ENCODE measurements around the gene STARD3NL. TPM values are rescaled to one million over a fixed set of nuclear protein-coding genes. Genes with fewer than 3 reads are reported as not detected.

Gene STARD3NL
- polyA plus RNA-seq, 1 donor from 2014 or later: 233 TPM

- Histone ChIP-seq H3F3A (ENCODE audit: insufficient read depth, low read length, poor library complexity, severe bottlenecking) (no peaks in the 10 kb centered on the region), H3K27me3 (ENCODE audit: insufficient read depth, low read depth, low read length) (no peaks in the 10 kb centered on the region), H3K4me2 (ENCODE audit: low read length) (no peak overlapping the region), H3K79me2 (replicated peaks; ENCODE audit: insufficient read depth, low read length) (peaks cover 87% of the 10 kb centered on the region), H4K20me1 (ENCODE audit: insufficient read depth) (no peaks in the 10 kb centered on the region), H3K4me3 (ENCODE audit: low read length) (no peak overlapping the region), H3K9me2 (ENCODE audit: insufficient read depth, low read length) (no peaks in the 10 kb centered on the region), H3K9me3 (ENCODE audit: low read length) (no peaks in the 10 kb centered on the region), H3K9ac (ENCODE audit: low read length) (no peak overlapping the region), H2AFZ (ENCODE audit: low read depth, low read length) (no peak overlapping the region), H3K27ac (ENCODE audit: low read length) (no peak overlapping the region), H3K36me3 (ENCODE audit: insufficient read depth, low read length) (no peaks in the 10 kb centered on the region)
- TF ChIP-seq SMC3 (conservative IDR thresholded peaks at IDR 0.05; ENCODE audit: poor library complexity) (no peak), RAD21 (conservative IDR thresholded peaks at IDR 0.05) (no peak), TAF1 (IDR thresholded peaks at IDR 0.05; ENCODE audit: low read depth) (no peak), POLR2AphosphoS5 (IDR thresholded peaks at IDR 0.05) (no peak), MXI1 (conservative IDR thresholded peaks at IDR 0.05; ENCODE audit: poor library complexity, severe bottlenecking) (no peak), EP300 (conservative IDR thresholded peaks at IDR 0.05; ENCODE audit: poor library complexity, severe bottlenecking) (no peak), CTCF (IDR thresholded peaks at IDR 0.05; ENCODE audit: poor library complexity, severe bottlenecking) (no peak), EZH2 (IDR thresholded peaks at IDR 0.05; ENCODE audit: borderline replicate concordance, insufficient read depth, low read length, poor library complexity, severe bottlenecking) (no peak)
- TF ChIP-seq, protein P1, sequence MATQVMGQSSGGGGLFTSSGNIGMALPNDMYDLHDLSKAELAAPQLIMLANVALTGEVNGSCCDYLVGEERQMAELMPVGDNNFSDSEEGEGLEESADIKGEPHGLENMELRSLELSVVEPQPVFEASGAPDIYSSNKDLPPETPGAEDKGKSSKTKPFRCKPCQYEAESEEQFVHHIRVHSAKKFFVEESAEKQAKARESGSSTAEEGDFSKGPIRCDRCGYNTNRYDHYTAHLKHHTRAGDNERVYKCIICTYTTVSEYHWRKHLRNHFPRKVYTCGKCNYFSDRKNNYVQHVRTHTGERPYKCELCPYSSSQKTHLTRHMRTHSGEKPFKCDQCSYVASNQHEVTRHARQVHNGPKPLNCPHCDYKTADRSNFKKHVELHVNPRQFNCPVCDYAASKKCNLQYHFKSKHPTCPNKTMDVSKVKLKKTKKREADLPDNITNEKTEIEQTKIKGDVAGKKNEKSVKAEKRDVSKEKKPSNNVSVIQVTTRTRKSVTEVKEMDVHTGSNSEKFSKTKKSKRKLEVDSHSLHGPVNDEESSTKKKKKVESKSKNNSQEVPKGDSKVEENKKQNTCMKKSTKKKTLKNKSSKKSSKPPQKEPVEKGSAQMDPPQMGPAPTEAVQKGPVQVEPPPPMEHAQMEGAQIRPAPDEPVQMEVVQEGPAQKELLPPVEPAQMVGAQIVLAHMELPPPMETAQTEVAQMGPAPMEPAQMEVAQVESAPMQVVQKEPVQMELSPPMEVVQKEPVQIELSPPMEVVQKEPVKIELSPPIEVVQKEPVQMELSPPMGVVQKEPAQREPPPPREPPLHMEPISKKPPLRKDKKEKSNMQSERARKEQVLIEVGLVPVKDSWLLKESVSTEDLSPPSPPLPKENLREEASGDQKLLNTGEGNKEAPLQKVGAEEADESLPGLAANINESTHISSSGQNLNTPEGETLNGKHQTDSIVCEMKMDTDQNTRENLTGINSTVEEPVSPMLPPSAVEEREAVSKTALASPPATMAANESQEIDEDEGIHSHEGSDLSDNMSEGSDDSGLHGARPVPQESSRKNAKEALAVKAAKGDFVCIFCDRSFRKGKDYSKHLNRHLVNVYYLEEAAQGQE (IDR thresholded peaks at IDR 0.05; ENCODE audit: borderline replicate concordance): no peak
Observed at GRCh38 chr7:38189231-38189938, 11.3 kb downstream of the STARD3NL start.

- Histone ChIP-seq H3K4me3 (ENCODE audit: low read length) (no peak overlapping the region), H3K9ac (ENCODE audit: low read length) (no peak overlapping the region), H4K20me1 (ENCODE audit: insufficient read depth) (no peaks in the 10 kb centered on the region), H3K9me3 (ENCODE audit: low read length) (no peaks in the 10 kb centered on the region), H3K27ac (ENCODE audit: low read length) (no peak overlapping the region), H3F3A (ENCODE audit: insufficient read depth, low read length, poor library complexity, severe bottlenecking) (no peaks in the 10 kb centered on the region), H3K79me2 (replicated peaks; ENCODE audit: insufficient read depth, low read length) (peaks cover 90% of the 10 kb centered on the region), H3K27me3 (ENCODE audit: insufficient read depth, low read depth, low read length) (no peaks in the 10 kb centered on the region), H3K4me2 (ENCODE audit: low read length) (no peak overlapping the region), H3K9me2 (ENCODE audit: insufficient read depth, low read length) (no peaks in the 10 kb centered on the region), H2AFZ (ENCODE audit: low read depth, low read length) (no peak overlapping the region), H3K36me3 (ENCODE audit: insufficient read depth, low read length) (no peaks in the 10 kb centered on the region)
- TF ChIP-seq EP300 (conservative IDR thresholded peaks at IDR 0.05; ENCODE audit: poor library complexity, severe bottlenecking) (no peak), CTCF (IDR thresholded peaks at IDR 0.05; ENCODE audit: poor library complexity, severe bottlenecking) (no peak), SMC3 (conservative IDR thresholded peaks at IDR 0.05; ENCODE audit: poor library complexity) (no peak), RAD21 (conservative IDR thresholded peaks at IDR 0.05) (no peak), POLR2AphosphoS5 (IDR thresholded peaks at IDR 0.05) (no peak), EZH2 (IDR thresholded peaks at IDR 0.05; ENCODE audit: borderline replicate concordance, insufficient read depth, low read length, poor library complexity, severe bottlenecking) (no peak), MXI1 (conservative IDR thresholded peaks at IDR 0.05; ENCODE audit: poor library complexity, severe bottlenecking) (no peak), TAF1 (IDR thresholded peaks at IDR 0.05; ENCODE audit: low read depth) (no peak)
- TF ChIP-seq, protein P1 (IDR thresholded peaks at IDR 0.05; ENCODE audit: borderline replicate concordance): no peak
Observed at GRCh38 chr7:38190011-38190410, 12.0 kb downstream of the STARD3NL start.

Measured in neural cell (in vitro differentiated cells).